Naive thymus-derived CD8-positive, alpha-beta T cell (primary cell): Measurements from ENCODE around the gene HGD. TPM values are rescaled to one million over a fixed set of nuclear protein-coding genes. Genes with fewer than 3 reads are reported as not detected.

Experiments used
- ATAC-seq, 2 donors: fragments of 150-1000 bp; cut with Tn5 transposase in 1 of 2; sonication (Bioruptor Pico), chemical (Tn5 transposase) in 1 of 2; 1 replicate in 1 of 2; 2 replicates in 1 of 2; pipeline ENCODE4 v1.10.0; 2021; ENCODE audit warnings: mild to moderate bottlenecking in 2 of 2, moderate library complexity in 2 of 2
- POLR2A ChIA-PET: fragments of 350-600 bp; sonication (Branson Sonifier 250); formaldehyde crosslinking; loops from one replicate; lab custom pipeline; 2021; ENCODE audit warnings: antibody characterized with exemption; lab: Charles Lee
- DNase-seq, 10 donors: peaks; one replicate each; pipeline versions ENCODE4 v3.0.0 to v3.0.0-alpha.2; 2020 to 2022
- H3K27ac Mint-ChIP-seq, 10 donors: one replicate each; pipeline ENCODE4 v1.8.0; 2020 to 2022; ENCODE audit warnings: mild to moderate bottlenecking in 10 of 10, mixed read lengths in 10 of 10, moderate library complexity in 4 of 10, inconsistent platforms in 1 of 10
- H3K27me3 Mint-ChIP-seq, 5 donors: one replicate each; pipeline ENCODE4 v1.8.0; 2021 to 2022; ENCODE audit warnings: mixed read lengths in 5 of 5
- H3K36me3 Mint-ChIP-seq, 3 donors: one replicate each; pipeline ENCODE4 v1.8.0; 2020 to 2022; ENCODE audit warnings: mixed read lengths in 3 of 3, mild to moderate bottlenecking in 2 of 3, inconsistent platforms in 1 of 3
- H3K4me1 Mint-ChIP-seq, 4 donors: one replicate each; pipeline ENCODE4 v1.8.0; 2021 to 2022; ENCODE audit warnings: mixed read lengths in 4 of 4
- H3K4me3 Mint-ChIP-seq, 10 donors: one replicate each; pipeline ENCODE4 v1.8.0; 2020 to 2022; ENCODE audit warnings: mild to moderate bottlenecking in 10 of 10, mixed read lengths in 10 of 10, moderate library complexity in 6 of 10, inconsistent platforms in 1 of 10
- H3K9me3 Mint-ChIP-seq, 9 donors: one replicate each; pipeline ENCODE4 v1.8.0; 2020 to 2022; ENCODE audit warnings: mixed read lengths in 9 of 9, mild to moderate bottlenecking in 3 of 9, inconsistent platforms in 1 of 9, moderate library complexity in 1 of 9
- polyA plus RNA-seq, 3 donors: library from polyadenylated mRNA; unstranded; fragments of 300-500 nt; fragmentation: Illumina TruSeq; gene quantifications; one replicate each; pipeline ENCODE4 v1.2.3, GENCODE V29; 2021
- total RNA-seq, 8 experiments: library from RNA in 2 of 8; stranded (reverse) in 2 of 8; gene quantifications; one replicate each; pipeline ENCODE4 v1.2.3 and lab custom pipeline; 2021 to 2026

The HGD gene
- total and polyA plus RNA-seq, 5 experiments from 2014 or later = 3.8 to 5.5 TPM; not detected in 3

DNA sequence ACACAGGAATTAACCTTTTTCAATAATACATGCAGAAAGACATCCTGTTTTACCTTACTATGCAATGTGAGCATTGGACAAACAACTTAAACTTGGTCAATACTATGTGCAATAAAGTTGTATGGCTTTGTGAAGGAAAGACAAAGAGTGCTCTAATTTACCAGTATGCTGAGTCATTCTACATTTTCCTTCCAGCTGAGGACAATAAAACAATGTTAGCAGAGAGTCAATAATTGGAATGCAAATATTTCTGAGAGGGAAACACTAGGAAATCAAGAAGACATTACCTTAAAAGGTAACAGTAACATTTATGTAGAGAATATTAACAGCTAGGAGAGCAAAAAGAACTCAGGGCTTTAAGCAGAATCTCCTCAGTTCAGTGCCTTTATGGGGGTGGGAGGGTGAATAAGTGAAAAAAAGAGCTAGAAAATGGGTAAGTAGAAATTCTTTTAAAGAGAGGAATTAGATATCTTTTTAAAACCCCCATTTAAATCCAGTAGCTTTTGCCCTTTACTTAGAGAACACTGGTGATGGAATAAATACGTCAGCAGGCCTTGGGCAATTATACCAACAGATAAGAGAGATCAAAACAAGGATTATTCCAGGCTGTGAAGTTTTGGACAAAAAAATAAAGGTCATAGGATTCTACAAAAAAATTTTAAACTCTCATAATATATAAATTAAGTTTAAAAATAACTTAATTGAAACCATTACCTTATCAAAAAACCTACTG is 11.6 kb upstream of the HGD start:
- peak overlapping the region in 3 of 10 donors; percentile 5 to 75 (median 49) for H3K27ac Mint-ChIP-seq
- peaks cover 0 to 62% (median 23%) of the 10 kb centered on the region in 3 donors for H3K36me3 Mint-ChIP-seq

DNA sequence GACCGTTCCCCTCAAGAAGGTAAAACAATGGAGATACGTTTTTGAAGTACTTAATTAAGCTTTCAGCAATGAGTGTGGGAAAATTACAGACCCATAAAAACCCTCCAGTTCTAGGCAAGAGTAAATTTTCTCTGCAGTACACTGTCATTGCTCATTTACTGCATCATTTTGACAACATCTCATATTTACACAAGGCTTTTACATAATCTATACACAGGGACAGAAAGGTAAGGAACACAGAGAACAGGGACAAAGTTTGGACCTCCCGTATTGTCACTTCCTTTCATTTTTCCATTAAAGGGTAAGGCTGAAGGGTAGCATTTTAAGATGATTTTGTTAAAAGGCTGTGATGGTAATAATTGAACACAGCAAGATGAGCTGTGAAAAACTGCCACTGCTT is 7.4 kb upstream of the HGD start:
- DNase-seq (no peak), ATAC-seq (no peak)
- Mint-ChIP-seq H3K36me3 (peaks cover 0 to 51% (median 9%) of the 10 kb centered on the region in 3 donors), H3K9me3 (no peaks in the 10 kb centered on the region), H3K27me3 (no peaks in the 10 kb centered on the region), H3K4me3 (no peak overlapping the region), H3K27ac (peak overlapping the region in 3 of 10 donors; percentile 32 to 63 (median 45)), H3K4me1 (peaks cover 0 to 4% (median 0%) of the 10 kb centered on the region in 4 donors)
- POLR2A ChIA-PET = no interaction called here

More for the DNA sequence above, 11.6 kb upstream of the HGD start:
- DNase-seq = no peak
- POLR2A ChIA-PET = interaction anchor here (0.5 kb wide), 1 partner anchor 9 kb away, joined by 5 read pairs; no protein-coding TSS in a partner anchor
- no peak for ATAC-seq
- peaks cover 0 to 4% (median 0%) of the 10 kb centered on the region in 4 donors for H3K4me1 Mint-ChIP-seq
- H3K4me3 Mint-ChIP-seq = no peak overlapping the region
- no peaks in the 10 kb centered on the region for H3K27me3 Mint-ChIP-seq
- no peaks in the 10 kb centered on the region for H3K9me3 Mint-ChIP-seq

DNA sequence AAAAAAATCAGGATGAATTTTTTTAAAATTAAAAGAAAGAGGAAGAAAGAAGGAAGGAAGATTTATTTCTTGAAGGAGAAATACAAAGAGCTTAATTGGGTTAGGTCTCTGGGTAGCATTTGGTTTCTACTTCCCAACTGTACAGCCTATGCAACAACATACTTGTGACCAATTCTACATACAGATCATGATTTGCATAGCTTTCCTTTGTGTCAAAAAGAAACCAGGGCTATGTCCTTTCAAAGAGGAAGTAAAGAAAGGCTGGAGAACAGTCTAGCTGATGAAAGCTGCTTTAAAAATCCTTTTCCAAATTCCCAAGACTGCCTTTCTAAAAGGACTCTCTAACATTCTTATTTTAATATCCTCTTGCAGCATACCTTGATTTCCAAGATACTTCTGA is 6.1 kb upstream of the HGD start:
- Mint-ChIP-seq H3K4me3 (no peak overlapping the region), H3K27ac (no peak overlapping the region), H3K36me3 (peaks cover 0 to 46% (median 9%) of the 10 kb centered on the region in 3 donors), H3K9me3 (no peaks in the 10 kb centered on the region), H3K27me3 (no peaks in the 10 kb centered on the region), H3K4me1 (peaks cover 0 to 3% (median 0%) of the 10 kb centered on the region in 4 donors)
- DNase-seq (no peak), ATAC-seq (no peak)
- POLR2A ChIA-PET = no interaction called here

DNA sequence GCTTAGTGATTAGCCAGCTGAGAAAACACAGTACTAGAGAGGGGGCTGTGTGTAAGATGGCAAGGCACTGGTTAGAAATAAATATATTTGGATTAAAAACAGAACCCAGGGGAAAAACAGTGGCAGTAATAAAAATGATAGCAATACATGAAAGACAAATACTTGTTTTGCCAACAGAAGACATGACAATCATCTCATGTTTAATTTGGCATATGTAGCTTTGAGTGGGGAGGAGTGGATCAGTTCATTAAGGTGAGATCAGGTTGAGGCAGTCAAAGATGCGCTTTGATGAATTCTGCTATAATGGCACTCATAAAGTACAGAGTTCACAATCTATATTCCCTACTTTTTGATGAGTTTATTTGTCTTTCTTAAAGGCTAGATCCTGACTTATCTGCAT is 3.4 kb upstream of the HGD start:
- no peak for ATAC-seq
- no peak for DNase-seq
- Mint-ChIP-seq H3K27me3 (no peaks in the 10 kb centered on the region), H3K9me3 (no peaks in the 10 kb centered on the region), H3K27ac (peak overlapping the region in 3 of 10 donors; percentile 0 to 56 (median 13)), H3K4me3 (no peak overlapping the region), H3K4me1 (peaks cover 0 to 3% (median 1%) of the 10 kb centered on the region in 4 donors), H3K36me3 (peaks cover 0 to 30% (median 2%) of the 10 kb centered on the region in 3 donors)
- POLR2A ChIA-PET = no interaction called here

DNA sequence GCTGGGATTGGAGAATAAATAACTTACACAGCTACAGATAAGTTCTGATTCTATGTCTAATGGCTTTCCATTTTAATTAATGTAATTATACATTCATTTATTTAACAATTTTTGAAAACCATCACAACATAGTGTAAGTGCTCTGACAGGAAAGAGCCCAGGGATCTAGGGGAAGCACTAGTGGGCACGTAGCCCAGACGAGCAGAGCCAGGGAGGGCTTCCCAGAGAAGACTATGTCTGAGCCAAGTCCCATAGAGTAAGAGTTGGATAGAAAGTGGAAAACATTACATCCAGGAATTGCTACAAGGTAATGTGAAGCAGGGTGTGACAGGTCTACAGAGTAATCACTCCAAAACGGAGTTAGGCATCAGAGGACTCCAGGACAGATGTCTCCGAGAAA is 2.9 kb upstream of the HGD start:
- Mint-ChIP-seq H3K36me3 (peaks cover 0 to 26% (median 2%) of the 10 kb centered on the region in 3 donors), H3K4me3 (no peak overlapping the region), H3K27me3 (no peaks in the 10 kb centered on the region), H3K9me3 (no peaks in the 10 kb centered on the region), H3K27ac (peak overlapping the region in 3 of 10 donors; percentile 7 to 56 (median 45)), H3K4me1 (peaks cover 0 to 3% (median 1%) of the 10 kb centered on the region in 4 donors)
- POLR2A ChIA-PET = interaction anchor here (1.6 kb wide), 1 partner anchor 89 kb away, joined by 5 read pairs; the partner anchor contains the start of gene NDUFB4
- DNase-seq (no peak), ATAC-seq (no peak)

DNA sequence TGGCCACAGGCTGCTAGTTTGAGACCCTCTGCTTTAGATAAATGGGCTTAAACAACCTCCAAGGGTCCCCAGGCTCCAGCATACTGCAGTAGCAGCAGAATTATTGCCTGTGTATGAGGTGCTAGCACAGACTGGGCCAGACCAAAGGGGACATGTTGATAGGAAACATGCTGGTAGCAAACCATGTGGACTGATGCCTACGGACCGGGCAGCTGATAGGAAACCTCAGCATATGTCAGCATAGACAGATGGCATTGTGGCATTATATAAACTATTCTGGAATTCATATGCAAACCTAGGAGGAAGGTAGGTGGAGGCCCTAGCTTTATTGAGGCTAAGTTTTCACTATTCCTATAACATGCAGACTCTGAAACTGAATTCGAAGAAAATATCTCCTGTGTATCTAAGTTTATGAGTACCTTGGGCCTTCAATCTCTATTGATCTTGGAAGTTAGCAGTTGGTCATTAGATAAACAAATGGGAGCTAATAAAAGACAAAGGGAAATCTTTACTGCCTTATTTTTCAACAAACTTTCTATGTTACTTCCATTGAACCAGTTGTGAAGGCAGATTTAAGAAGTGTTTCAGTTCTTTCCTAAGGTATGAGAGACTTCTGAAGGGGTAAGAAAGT is 1.7 kb upstream of the HGD start:
- no peaks in the 10 kb centered on the region for H3K9me3 Mint-ChIP-seq
- peaks cover 0 to 3% (median 2%) of the 10 kb centered on the region in 4 donors for H3K4me1 Mint-ChIP-seq
- peaks cover 0 to 15% (median 6%) of the 10 kb centered on the region in 3 donors for H3K36me3 Mint-ChIP-seq
- H3K27ac Mint-ChIP-seq = peak overlapping the region in 2 of 10 donors; percentile 28 to 59
- no peaks in the 10 kb centered on the region for H3K27me3 Mint-ChIP-seq
- DNase-seq (no peak), ATAC-seq (no peak)
- H3K4me3 Mint-ChIP-seq = no peak overlapping the region
- POLR2A ChIA-PET = interaction anchor here (1.6 kb wide), 1 partner anchor 88 kb away, joined by 5 read pairs; the partner anchor contains the start of gene NDUFB4

DNA sequence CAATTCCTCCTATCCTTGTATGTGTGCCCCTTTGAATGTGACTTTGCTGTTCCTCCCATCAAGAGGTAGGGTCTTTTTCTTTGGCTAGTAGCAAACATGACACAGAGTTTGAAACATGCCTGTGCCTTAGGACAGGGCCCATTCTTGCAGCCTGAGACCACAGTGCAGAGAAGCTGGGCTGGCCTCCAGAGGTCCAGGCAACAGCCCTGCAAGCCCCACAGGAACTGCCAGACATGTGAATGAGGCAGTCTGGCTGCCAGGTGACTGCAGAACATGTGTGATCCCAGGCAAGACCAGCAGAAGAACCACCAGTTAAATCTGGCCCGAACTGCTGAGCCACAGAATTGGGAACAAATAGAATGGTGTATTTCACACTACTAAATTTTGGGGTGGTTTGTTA is 1.2 kb upstream of the HGD start:
- ATAC-seq = no peak
- no peak for DNase-seq
- peak overlapping the region in 2 of 10 donors; percentile 2 to 47 for H3K27ac Mint-ChIP-seq
- peaks cover 0 to 3% (median 0%) of the 10 kb centered on the region in 9 donors for H3K9me3 Mint-ChIP-seq
- peaks cover 4 to 9% (median 6%) of the 10 kb centered on the region in 4 donors for H3K4me1 Mint-ChIP-seq
- POLR2A ChIA-PET = interaction anchor here (1.6 kb wide), 1 partner anchor 87 kb away, joined by 5 read pairs; the partner anchor contains the start of gene NDUFB4
- H3K4me3 Mint-ChIP-seq = no peak overlapping the region
- H3K36me3 Mint-ChIP-seq = peaks cover 0 to 11% (median 6%) of the 10 kb centered on the region in 3 donors
- H3K27me3 Mint-ChIP-seq = no peaks in the 10 kb centered on the region

DNA sequence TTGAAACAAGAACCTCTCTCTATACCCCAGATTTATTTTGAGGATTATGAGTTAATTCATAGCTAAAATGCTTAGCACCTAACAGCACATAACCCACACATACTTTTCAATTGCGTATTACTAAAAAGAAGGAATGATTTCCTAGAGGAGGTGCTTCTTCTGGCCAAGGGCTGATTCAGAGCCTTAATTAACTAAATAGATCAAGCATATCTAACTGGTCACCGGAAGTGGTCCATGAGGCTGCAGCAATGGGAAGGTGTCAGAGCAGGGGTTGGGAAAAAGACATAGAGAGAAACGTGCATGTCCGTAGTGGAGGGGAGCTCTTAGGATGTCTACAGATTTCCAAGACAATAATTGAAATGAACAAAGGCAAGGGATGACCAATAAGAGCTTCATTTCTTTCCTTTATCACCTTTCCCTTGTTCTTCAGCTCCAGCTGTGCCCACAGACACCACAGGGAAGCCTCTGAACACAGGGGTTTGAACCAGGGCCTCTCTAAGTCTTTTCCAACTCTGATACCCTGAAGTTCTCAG is 467 bp downstream of the HGD start:
- POLR2A ChIA-PET = no interaction called here
- peaks cover 4 to 14% (median 5%) of the 10 kb centered on the region in 3 donors for H3K36me3 Mint-ChIP-seq
- H3K9me3 Mint-ChIP-seq = peaks cover 0 to 20% (median 9%) of the 10 kb centered on the region in 9 donors
- no peak for ATAC-seq
- H3K27ac Mint-ChIP-seq = peak overlapping the region in 2 of 10 donors; percentile 27 to 31
- H3K4me3 Mint-ChIP-seq = no peak overlapping the region
- H3K4me1 Mint-ChIP-seq = peaks cover 5 to 10% (median 8%) of the 10 kb centered on the region in 4 donors
- no peak for DNase-seq
- peaks cover 0 to 5% (median 0%) of the 10 kb centered on the region in 5 donors for H3K27me3 Mint-ChIP-seq

DNA sequence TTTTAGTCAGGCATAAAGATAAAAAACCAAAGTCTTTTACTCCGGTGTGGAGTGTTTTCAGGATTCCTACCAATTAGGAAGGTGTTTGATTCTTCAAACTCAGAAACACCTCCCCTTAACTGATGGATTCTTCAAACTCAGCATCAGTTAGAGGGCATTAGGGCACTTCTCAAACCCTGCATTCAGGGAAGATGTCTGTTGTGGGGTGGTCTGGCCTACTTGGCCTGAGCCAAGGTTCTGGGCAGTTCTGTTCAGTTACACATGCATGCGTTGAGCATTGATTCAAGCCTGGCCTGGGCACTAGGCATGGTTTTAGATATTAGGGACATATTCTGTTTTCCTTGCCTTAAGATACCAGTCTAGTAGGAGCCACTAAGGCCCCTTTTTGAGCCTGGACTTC is 1.0 kb downstream of the HGD start:
- Mint-ChIP-seq H3K36me3 (peaks cover 3 to 14% (median 11%) of the 10 kb centered on the region in 3 donors), H3K27ac (peak overlapping the region in 1 of 10 donors; percentile 27), H3K27me3 (peaks cover 0 to 5% (median 0%) of the 10 kb centered on the region in 5 donors), H3K9me3 (peaks cover 0 to 25% (median 13%) of the 10 kb centered on the region in 9 donors), H3K4me3 (no peak overlapping the region), H3K4me1 (peaks cover 5 to 10% (median 8%) of the 10 kb centered on the region in 4 donors)
- POLR2A ChIA-PET = no interaction called here
- DNase-seq (no peak), ATAC-seq (no peak)

DNA sequence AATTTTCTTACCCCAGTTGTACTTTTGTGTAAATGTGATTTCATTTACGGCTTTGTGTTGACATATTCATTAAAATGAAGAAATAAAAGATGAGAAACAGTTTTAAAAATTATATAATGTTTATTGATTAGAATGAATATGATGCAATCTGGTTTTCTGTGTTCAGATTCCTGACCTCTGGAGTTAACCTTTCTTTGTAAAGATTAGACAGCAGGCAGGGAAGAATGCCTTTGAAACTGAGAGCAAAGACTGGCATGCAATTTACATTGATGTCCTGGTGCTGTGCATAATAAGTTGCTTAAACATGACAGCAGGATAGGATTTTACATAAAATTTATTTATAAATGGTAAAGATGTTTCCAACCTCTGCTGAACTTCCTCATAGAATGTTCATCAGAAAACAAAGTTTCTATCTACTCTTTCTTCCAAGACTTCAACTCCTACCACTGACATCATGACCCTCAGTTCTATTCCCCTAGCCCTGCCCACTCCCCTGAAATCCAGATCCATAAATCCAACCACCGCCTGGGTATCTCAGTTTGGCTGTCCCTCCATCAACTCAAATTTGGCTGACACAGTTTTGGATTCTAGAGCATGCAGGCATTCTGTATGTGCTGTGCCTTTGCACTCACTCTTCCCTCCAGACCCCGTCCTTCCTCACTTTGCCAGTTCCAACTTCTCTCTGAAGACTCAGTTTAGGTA is 1.7 kb downstream of the HGD start:
- H3K36me3 Mint-ChIP-seq = peaks cover 3 to 15% (median 14%) of the 10 kb centered on the region in 3 donors
- peak overlapping the region in 1 of 10 donors; percentile 47 for H3K27ac Mint-ChIP-seq
- H3K4me1 Mint-ChIP-seq = peaks cover 5 to 10% (median 8%) of the 10 kb centered on the region in 4 donors
- ATAC-seq = no peak
- peaks cover 0 to 5% (median 0%) of the 10 kb centered on the region in 5 donors for H3K27me3 Mint-ChIP-seq
- peaks cover 0 to 27% (median 13%) of the 10 kb centered on the region in 9 donors for H3K9me3 Mint-ChIP-seq
- DNase-seq = no peak
- POLR2A ChIA-PET = no interaction called here
- no peak overlapping the region for H3K4me3 Mint-ChIP-seq

DNA sequence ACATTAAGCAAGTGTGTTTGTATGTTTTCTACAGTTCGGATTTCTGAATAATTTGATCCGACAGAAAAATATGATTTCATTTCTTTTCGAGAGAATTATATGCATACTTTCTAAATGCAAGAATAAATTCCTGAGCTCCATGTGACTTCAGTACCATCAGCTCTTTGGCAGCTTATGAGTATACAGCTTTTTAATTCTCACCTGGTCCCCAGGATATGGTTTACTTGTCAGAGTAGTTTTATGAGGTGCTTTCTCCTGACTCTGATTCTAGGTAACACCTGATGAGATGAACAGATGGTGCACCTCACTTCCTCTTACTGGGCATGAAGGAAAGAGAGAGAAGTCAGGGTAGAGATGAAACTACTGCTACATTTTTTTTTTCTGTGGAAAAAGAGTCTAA is 3.1 kb downstream of the HGD start:
- Mint-ChIP-seq H3K9me3 (peaks cover 0 to 27% (median 13%) of the 10 kb centered on the region in 9 donors), H3K27me3 (peaks cover 0 to 7% (median 0%) of the 10 kb centered on the region in 5 donors), H3K36me3 (peaks cover under 1 to 18% (median 14%) of the 10 kb centered on the region in 3 donors), H3K4me3 (no peak overlapping the region), H3K4me1 (peaks cover 5 to 10% (median 8%) of the 10 kb centered on the region in 4 donors), H3K27ac (no peak overlapping the region)
- DNase-seq (no peak), ATAC-seq (no peak)
- POLR2A ChIA-PET = no interaction called here
